H1 (cell line): ENCODE measurements around the gene CDH9. TPM values are rescaled to one million over a fixed set of nuclear protein-coding genes. Genes with fewer than 3 reads are reported as not detected.

Experiments
- CTCF ChIA-PET: fragments of 300-600 bp; sonication (Branson Sonifier 250); formaldehyde crosslinking; loops from one replicate; lab custom pipeline; 2021; ENCODE audit not compliant: partially characterized antibody; lab: Charles Lee
- POLR2A ChIA-PET: fragments of 300-600 bp; sonication (Branson Sonifier 250); formaldehyde crosslinking; loops from one replicate; lab custom pipeline; 2021; ENCODE audit warnings: inconsistent platforms; ENCODE audit not compliant: partially characterized antibody; lab: Charles Lee
- DNase-seq, 2 experiments: peaks; one replicate each; pipeline versions ENCODE4 v3.0.0 to v3.0.0-alpha.2; 2010 to 2022; ENCODE audit warnings: low spot score in 2 of 2, low read depth in 1 of 2, mixed read lengths in 1 of 2
- FAIRE-seq: peaks from 2 replicates; lab custom pipeline; 2011; peaks lifted over from hg19 to GRCh38; lab: Jason Lieb, UNC
- H2AFZ ChIP-seq: 2 replicates; pipeline ENCODE4 v1.8.1; 2012; ENCODE audit warnings: low read length, inconsistent platforms
- H2AK5ac ChIP-seq: 2 replicates; pipeline ENCODE4 v1.6.1; 2013; ENCODE audit warnings: low read depth, low read length
- H2BK120ac ChIP-seq: replicated peaks from 2 replicates; pipeline ENCODE3; 2013; ENCODE audit warnings: low read depth, low read length, inconsistent platforms
- H2BK12ac ChIP-seq: 2 replicates; pipeline ENCODE4 v1.6.1; 2013; ENCODE audit warnings: low read depth, low read length
- H2BK15ac ChIP-seq: 2 replicates; pipeline ENCODE4 v1.6.1; 2013; ENCODE audit warnings: low read length
- H2BK20ac ChIP-seq: 2 replicates; pipeline ENCODE4 v1.6.1; 2013; ENCODE audit warnings: low read length
- H2BK5ac ChIP-seq: 2 replicates; pipeline ENCODE4 v1.6.1; 2013; ENCODE audit warnings: low read depth, low read length
- H3K14ac ChIP-seq: 2 replicates; pipeline ENCODE4 v1.6.1; 2013; ENCODE audit warnings: inconsistent platforms; ENCODE audit not compliant: insufficient read length
- H3K18ac ChIP-seq: 2 replicates; pipeline ENCODE4 v1.6.1; 2013; ENCODE audit warnings: low read length; ENCODE audit errors: extremely low read depth
- H3K23ac ChIP-seq: 2 replicates; pipeline ENCODE4 v1.6.1; 2013; ENCODE audit warnings: inconsistent platforms; ENCODE audit not compliant: insufficient read length
- H3K23me2 ChIP-seq: 2 replicates; pipeline ENCODE4 v1.6.1; 2013; ENCODE audit warnings: low read depth, low read length
- H3K27ac ChIP-seq: 2 replicates; pipeline ENCODE4 v1.6.1; 2011; ENCODE audit warnings: low read depth, low read length, inconsistent platforms
- H3K27me3 ChIP-seq, 4 experiments: replicated peaks in 1 of 4; 1 replicate in 1 of 4; 2 replicates in 3 of 4; pipeline versions ENCODE4 v1.6.1 to v1.8.1; 2011 to 2013; ENCODE audit warnings: low read length in 3 of 4, mild to moderate bottlenecking in 3 of 4, inconsistent platforms in 2 of 4, mixed read lengths in 2 of 4, moderate library complexity in 1 of 4; ENCODE audit not compliant: control insufficient read depth in 3 of 4, insufficient read depth in 3 of 4; ENCODE audit errors: extremely low read depth in 1 of 4
- H3K36me3 ChIP-seq, 4 experiments: 2 replicates each; pipeline versions ENCODE4 v1.6.1 to v1.8.1; 2011 to 2013; ENCODE audit warnings: mild to moderate bottlenecking in 4 of 4, low read length in 3 of 4, moderate library complexity in 2 of 4, control low read depth in 1 of 4, inconsistent platforms in 1 of 4; ENCODE audit not compliant: insufficient read depth in 4 of 4, control insufficient read depth in 2 of 4
- H3K4ac ChIP-seq: replicated peaks from 2 replicates; pipeline ENCODE3; 2013; ENCODE audit warnings: low read length, low read depth, mixed read lengths, inconsistent platforms; ENCODE audit not compliant: insufficient read length
- H3K4me1 ChIP-seq, 4 experiments: replicated peaks in 1 of 4; 1 replicate in 1 of 4; 2 replicates in 3 of 4; pipeline versions ENCODE4 v1.6.1 to v1.8.1; 2011 to 2013; ENCODE audit warnings: low read length in 3 of 4, inconsistent platforms in 2 of 4, mixed read lengths in 1 of 4; ENCODE audit not compliant: insufficient read depth in 4 of 4, control insufficient read depth in 3 of 4
- H3K4me2 ChIP-seq, 2 experiments: 2 replicates each; pipeline versions ENCODE4 v1.6.1 to v1.8.1; 2011 to 2013; ENCODE audit warnings: low read depth in 2 of 2, low read length in 2 of 2, control low read depth in 1 of 2, inconsistent platforms in 1 of 2, mild to moderate bottlenecking in 1 of 2; ENCODE audit not compliant: insufficient read depth in 1 of 2
- H3K4me3 ChIP-seq, 4 experiments: fragments of 200-600, 300-600 bp in 1 of 4; sonication (generic), shearing (Covaris generic), sonication (Bioruptor Twin) in 1 of 4; 2 replicates each; pipeline versions ENCODE4 v1.5.1 to v1.8.1; 2011 to 2016; ENCODE audit warnings: low read length in 4 of 4, low read depth in 3 of 4, control low read depth in 2 of 4, inconsistent platforms in 2 of 4, mild to moderate bottlenecking in 2 of 4, mixed read lengths in 1 of 4, moderate library complexity in 1 of 4; ENCODE audit not compliant: insufficient read depth in 2 of 4; ENCODE audit errors: extremely low read depth in 1 of 4
- H3K56ac ChIP-seq: replicated peaks from 2 replicates; pipeline ENCODE3; 2013; ENCODE audit warnings: low read depth, mild to moderate bottlenecking, mixed read lengths, low read length, inconsistent platforms; ENCODE audit not compliant: insufficient read length
- H3K79me1 ChIP-seq: 2 replicates; pipeline ENCODE4 v1.6.1; 2013; ENCODE audit warnings: low read depth, low read length, control low read depth
- H3K79me2 ChIP-seq, 2 experiments: 2 replicates each; pipeline versions ENCODE4 v1.6.1 to v1.8.1; 2012 to 2013; ENCODE audit warnings: low read length in 2 of 2, mild to moderate bottlenecking in 2 of 2, inconsistent platforms in 1 of 2; ENCODE audit not compliant: insufficient read depth in 2 of 2, control insufficient read depth in 1 of 2
- H3K9ac ChIP-seq, 4 experiments: replicated peaks in 1 of 4; 1 replicate in 1 of 4; 2 replicates in 3 of 4; pipeline versions ENCODE4 v1.6.1 to v1.8.1; 2011 to 2013; ENCODE audit warnings: low read depth in 3 of 4, low read length in 3 of 4, control low read depth in 2 of 4, mild to moderate bottlenecking in 2 of 4, moderate library complexity in 2 of 4, inconsistent platforms in 1 of 4; ENCODE audit errors: extremely low read depth in 1 of 4
- H3K9me3 ChIP-seq, 2 experiments: 2 replicates each; pipeline versions ENCODE4 v1.6.1 to v1.8.1; 2012 to 2013; ENCODE audit warnings: mild to moderate bottlenecking in 2 of 2, moderate library complexity in 2 of 2, control low read depth in 1 of 2, inconsistent platforms in 1 of 2, low read depth in 1 of 2, low read length in 1 of 2, mixed read lengths in 1 of 2; ENCODE audit not compliant: insufficient read depth in 2 of 2
- H4K20me1 ChIP-seq, 2 experiments: replicated peaks in 1 of 2; 2 replicates each; pipeline versions ENCODE3 to v1.8.1; 2011 to 2013; ENCODE audit warnings: inconsistent platforms in 2 of 2, low read length in 2 of 2, mild to moderate bottlenecking in 1 of 2; ENCODE audit not compliant: insufficient read depth in 2 of 2, control insufficient read depth in 1 of 2
- H4K5ac ChIP-seq: 2 replicates; pipeline ENCODE4 v1.6.1; 2013; ENCODE audit warnings: low read length, low read depth, mixed read lengths, inconsistent platforms; ENCODE audit not compliant: insufficient read length
- H4K8ac ChIP-seq: 2 replicates; pipeline ENCODE4 v1.8.0; 2013; ENCODE audit warnings: mild to moderate bottlenecking, moderate library complexity, low read length, inconsistent platforms; ENCODE audit not compliant: insufficient read depth; ENCODE audit errors: extremely low read depth
- H4K91ac ChIP-seq: replicated peaks from 2 replicates; pipeline ENCODE3; 2013; ENCODE audit warnings: low read length, mixed read lengths, inconsistent platforms; ENCODE audit not compliant: insufficient read length
- ATF2 ChIP-seq: IDR thresholded peaks from 2 replicates; pipeline ENCODE4 v1.6.1; 2012; ENCODE audit warnings: low read length, inconsistent platforms
- EGR1 ChIP-seq: IDR thresholded peaks from 2 replicates; pipeline ENCODE4 v1.6.1; 2011; ENCODE audit warnings: low read depth, low read length, borderline replicate concordance
- GTF2F1 ChIP-seq: IDR thresholded peaks from 2 replicates; pipeline ENCODE4 v1.6.1; 2012; ENCODE audit warnings: low read depth, low read length, improper control_type of control experiment, borderline replicate concordance
- HDAC2 ChIP-seq, 2 experiments: fragments of 300-600 bp in 1 of 2; sonication (generic) in 1 of 2; IDR thresholded peaks; 2 replicates each; pipeline ENCODE4 v1.6.1; 2011 to 2012; ENCODE audit warnings: low read depth in 2 of 2, low read length in 2 of 2, mild to moderate bottlenecking in 2 of 2, moderate library complexity in 2 of 2, borderline replicate concordance in 1 of 2, inconsistent platforms in 1 of 2
- KDM4A ChIP-seq: IDR thresholded peaks from one replicate; pipeline ENCODE4 v1.7.1; 2012; ENCODE audit warnings: low read depth, mild to moderate bottlenecking, moderate library complexity, low read length, inconsistent platforms; ENCODE audit not compliant: severe bottlenecking
- MAX ChIP-seq: IDR thresholded peaks from 2 replicates; pipeline ENCODE4 v1.6.1; 2012; ENCODE audit warnings: inconsistent platforms
- POLR2A ChIP-seq, 2 experiments: IDR thresholded peaks; 1 replicate in 1 of 2; 2 replicates in 1 of 2; pipeline ENCODE4 v1.6.1; 2011; ENCODE audit warnings: low read depth in 2 of 2, low read length in 2 of 2, mild to moderate bottlenecking in 2 of 2; ENCODE audit errors: control extremely low read depth in 1 of 2
- SAP30 ChIP-seq: fragments of 300-600 bp; sonication (generic); IDR thresholded peaks from 2 replicates; pipeline ENCODE4 v1.7.1; 2012; ENCODE audit warnings: low read length, moderate library complexity, mild to moderate bottlenecking, inconsistent platforms; ENCODE audit not compliant: insufficient read depth, insufficient replicate concordance
- SRF ChIP-seq: IDR thresholded peaks from 2 replicates; pipeline ENCODE4 v1.6.1; 2011; ENCODE audit warnings: mild to moderate bottlenecking, low read depth, low read length, moderate library complexity
- TBP ChIP-seq: IDR thresholded peaks from 2 replicates; pipeline ENCODE4 v1.6.1; 2011; ENCODE audit warnings: low read depth, low read length, improper control_type of control experiment
- USF2 ChIP-seq: IDR thresholded peaks from 2 replicates; pipeline ENCODE4 v1.6.1; 2011; ENCODE audit warnings: low read length, improper control_type of control experiment
- polyA plus RNA-seq, 7 experiments: library from polyadenylated mRNA; depleted of rRNA in 3 of 7; stranded (reverse) in 5 of 7; unstranded in 2 of 7; fragments of >200 nt in 5 of 7; fragments of 200-250 nt in 2 of 7; gene quantifications; 1 replicate in 5 of 7; 2 replicates in 1 of 7; 4 replicates in 1 of 7; pipeline versions ENCODE4 v1.2.1 to v1.2.3, GENCODE V29; 2011 to 2013; ENCODE audit warnings: missing spikeins in 2 of 7, mixed read lengths in 2 of 7
- total RNA-seq: library from RNA; stranded (reverse); fragmentation: NEBNext Ultra II Directional; extraction: Animal tissue kit (Norgen Biotek cat#: 25700); gene quantifications from 2 replicates; pipeline ENCODE4 v1.2.1, GENCODE V29; 2021

The CDH9 gene
- total and polyA plus RNA-seq, 2 of the 8 experiments (the other 6 are each of a cell fraction or from before 2014, with no cell fraction given): 0.54 to 1.0 TPM

- H4K8ac ChIP-seq: no peak overlapping the region
- H3K4me3 ChIP-seq: no peak overlapping the region
- DNase-seq (no peak), FAIRE-seq (no peak)
- H4K91ac ChIP-seq: no peak overlapping the region
- no peak overlapping the region for H2BK5ac ChIP-seq
- H4K5ac ChIP-seq: no peak overlapping the region
- no peak overlapping the region for H3K14ac ChIP-seq
- no peak overlapping the region for H3K27ac ChIP-seq
- H3K79me2 ChIP-seq: no peaks in the 10 kb centered on the region
- H3K23me2 ChIP-seq: no peaks in the 10 kb centered on the region
- POLR2A ChIA-PET: no interaction called here
- H2BK12ac ChIP-seq: no peak overlapping the region
- H2BK120ac ChIP-seq: no peak overlapping the region
- H3K9ac ChIP-seq: no peak overlapping the region
- no peaks in the 10 kb centered on the region for H4K20me1 ChIP-seq
- no peak overlapping the region for H2BK15ac ChIP-seq
- H3K4me2 ChIP-seq: no peak overlapping the region
- H3K4ac ChIP-seq: no peak overlapping the region
- no peak overlapping the region for H2BK20ac ChIP-seq
- H3K4me1 ChIP-seq: no peaks in the 10 kb centered on the region
- no peaks in the 10 kb centered on the region for H3K36me3 ChIP-seq
- no peak overlapping the region for H2AFZ ChIP-seq
- no peaks in the 10 kb centered on the region for H3K9me3 ChIP-seq
- no peak overlapping the region for H3K23ac ChIP-seq
- no peak overlapping the region for H3K18ac ChIP-seq
- H2AK5ac ChIP-seq: no peak overlapping the region
- H3K27me3 ChIP-seq: no peaks in the 10 kb centered on the region
- CTCF ChIA-PET: interaction anchor here (1.2 kb wide), 1 partner anchor 28 kb away, joined by 3 read pairs; no protein-coding TSS in a partner anchor
- H3K79me1 ChIP-seq: no peaks in the 10 kb centered on the region
- H3K56ac ChIP-seq: no peak overlapping the region
- TF ChIP-seq SRF (no peak), ATF2 (no peak), USF2 (no peak), SAP30 (no peak), KDM4A (no peak), EGR1 (no peak), TBP (no peak), HDAC2 (IDR thresholded peaks at IDR 0.05; ENCODE audit: borderline replicate concordance in 1 of 2, low read depth in 2 of 2, low read length in 2 of 2) (no peak), GTF2F1 (no peak), POLR2A (IDR thresholded peaks at IDR 0.05; ENCODE audit: control extremely low read depth in 1 of 2, low read depth in 2 of 2, low read length in 2 of 2) (no peak), MAX (no peak)
Observed at GRCh38 chr5:26945901-26946300, 92.5 kb downstream of the CDH9 start.
